Hepatocyte (in vitro differentiated cells): ENCODE data around the gene BCAN.

Experiments used
- EZH2 ChIP-seq: fragments of 200-600 bp; sonication (generic); IDR thresholded peaks from 2 replicates; pipeline ENCODE4 v1.6.1; 2016; ENCODE audit warnings: antibody characterized with exemption, mild to moderate bottlenecking, borderline replicate concordance
- TF ChIP-seq, protein P1 (sequence below): fragments of 200-600 bp; sonication (generic); IDR thresholded peaks from 2 replicates; pipeline ENCODE4 v1.5.1; 2016; ENCODE audit warnings: antibody characterized with exemption, mild to moderate bottlenecking; ENCODE audit not compliant: poor library complexity

DNA sequence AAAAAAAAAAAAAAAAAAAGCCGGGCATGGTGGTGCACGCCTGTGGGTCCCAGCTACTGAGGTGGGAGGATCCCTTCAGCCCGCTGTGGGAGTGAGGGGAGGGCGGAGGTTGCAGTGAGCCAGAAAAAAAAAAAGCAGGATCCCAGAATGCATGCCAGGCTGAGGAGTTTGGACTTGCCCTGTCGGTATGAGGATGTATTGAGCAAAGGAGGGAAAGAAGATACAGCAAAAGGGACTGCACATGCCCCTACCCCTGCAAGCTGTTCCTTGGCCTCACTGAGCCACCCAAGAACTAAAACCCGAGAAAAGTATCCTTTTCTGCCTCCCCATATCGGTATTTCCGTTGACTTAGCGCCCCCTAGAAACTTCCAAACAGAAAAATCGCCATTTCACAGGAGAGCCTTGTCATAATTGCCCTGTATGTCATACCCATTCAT, 39.3 kb upstream of the BCAN start:
- TF ChIP-seq, protein P1, sequence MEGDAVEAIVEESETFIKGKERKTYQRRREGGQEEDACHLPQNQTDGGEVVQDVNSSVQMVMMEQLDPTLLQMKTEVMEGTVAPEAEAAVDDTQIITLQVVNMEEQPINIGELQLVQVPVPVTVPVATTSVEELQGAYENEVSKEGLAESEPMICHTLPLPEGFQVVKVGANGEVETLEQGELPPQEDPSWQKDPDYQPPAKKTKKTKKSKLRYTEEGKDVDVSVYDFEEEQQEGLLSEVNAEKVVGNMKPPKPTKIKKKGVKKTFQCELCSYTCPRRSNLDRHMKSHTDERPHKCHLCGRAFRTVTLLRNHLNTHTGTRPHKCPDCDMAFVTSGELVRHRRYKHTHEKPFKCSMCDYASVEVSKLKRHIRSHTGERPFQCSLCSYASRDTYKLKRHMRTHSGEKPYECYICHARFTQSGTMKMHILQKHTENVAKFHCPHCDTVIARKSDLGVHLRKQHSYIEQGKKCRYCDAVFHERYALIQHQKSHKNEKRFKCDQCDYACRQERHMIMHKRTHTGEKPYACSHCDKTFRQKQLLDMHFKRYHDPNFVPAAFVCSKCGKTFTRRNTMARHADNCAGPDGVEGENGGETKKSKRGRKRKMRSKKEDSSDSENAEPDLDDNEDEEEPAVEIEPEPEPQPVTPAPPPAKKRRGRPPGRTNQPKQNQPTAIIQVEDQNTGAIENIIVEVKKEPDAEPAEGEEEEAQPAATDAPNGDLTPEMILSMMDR, result peak; percentile 34
- no peak for TF ChIP-seq EZH2
